Adrenal gland (tissue), 5 donors: ENCODE data around the gene SPOCK1.

Experiments used
- POLR2A ChIP-seq, 2 donors: fragments of 450-650 bp; IDR thresholded peaks; one replicate each; pipeline ENCODE4 v1.6.1; 2017; ENCODE audit warnings: antibody characterized with exemption in 2 of 2, mild to moderate bottlenecking in 2 of 2, moderate library complexity in 1 of 2
- TF ChIP-seq, protein P1 (sequence below), 6 experiments: fragments of 450-650 bp in 4 of 6; fragments of 200-600 bp in 2 of 6; sonication (generic) in 1 of 6; IDR thresholded peaks; 1 replicate in 5 of 6; 2 replicates in 1 of 6; pipeline versions ENCODE4 v1.5.1 to v1.8.0; 2016 to 2021; ENCODE audit warnings: antibody characterized with exemption in 6 of 6, mild to moderate bottlenecking in 2 of 6, moderate library complexity in 1 of 6
- donor health status: DM: no; HTN: no; CAD: no.

DNA sequence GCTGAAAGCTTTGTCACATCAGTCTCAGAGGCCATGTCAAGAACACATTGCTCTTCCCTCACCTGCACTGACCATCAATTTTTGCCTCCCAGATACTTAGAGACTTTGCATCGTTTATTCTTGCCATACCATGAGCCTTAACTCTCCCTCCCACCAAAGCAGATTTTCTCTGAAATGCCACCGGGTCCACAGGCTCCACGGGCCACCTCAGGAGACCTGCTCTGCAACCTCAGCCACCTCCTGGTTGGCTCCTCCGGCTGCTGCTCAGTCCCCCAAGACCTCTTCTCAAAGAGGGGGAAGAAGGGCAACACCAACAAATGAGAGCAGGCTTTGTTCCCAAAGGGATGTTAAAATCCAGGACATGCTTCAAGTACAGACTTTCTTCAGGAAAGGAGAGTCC is 400.5 kb downstream of the SPOCK1 start:
- TF ChIP-seq POLR2A (IDR thresholded peaks at IDR 0.05): no peak
- TF ChIP-seq, protein P1, sequence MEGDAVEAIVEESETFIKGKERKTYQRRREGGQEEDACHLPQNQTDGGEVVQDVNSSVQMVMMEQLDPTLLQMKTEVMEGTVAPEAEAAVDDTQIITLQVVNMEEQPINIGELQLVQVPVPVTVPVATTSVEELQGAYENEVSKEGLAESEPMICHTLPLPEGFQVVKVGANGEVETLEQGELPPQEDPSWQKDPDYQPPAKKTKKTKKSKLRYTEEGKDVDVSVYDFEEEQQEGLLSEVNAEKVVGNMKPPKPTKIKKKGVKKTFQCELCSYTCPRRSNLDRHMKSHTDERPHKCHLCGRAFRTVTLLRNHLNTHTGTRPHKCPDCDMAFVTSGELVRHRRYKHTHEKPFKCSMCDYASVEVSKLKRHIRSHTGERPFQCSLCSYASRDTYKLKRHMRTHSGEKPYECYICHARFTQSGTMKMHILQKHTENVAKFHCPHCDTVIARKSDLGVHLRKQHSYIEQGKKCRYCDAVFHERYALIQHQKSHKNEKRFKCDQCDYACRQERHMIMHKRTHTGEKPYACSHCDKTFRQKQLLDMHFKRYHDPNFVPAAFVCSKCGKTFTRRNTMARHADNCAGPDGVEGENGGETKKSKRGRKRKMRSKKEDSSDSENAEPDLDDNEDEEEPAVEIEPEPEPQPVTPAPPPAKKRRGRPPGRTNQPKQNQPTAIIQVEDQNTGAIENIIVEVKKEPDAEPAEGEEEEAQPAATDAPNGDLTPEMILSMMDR (IDR thresholded peaks at IDR 0.05): no peak
